ENCODE results near the gene CLMN. TPM values are rescaled to one million over a fixed set of nuclear protein-coding genes. Genes with fewer than 3 reads are reported as not detected.

CLMN gene
- polyA plus RNA-seq, 1 donor from 2014 or later, result 0.57 TPM

GRCh38 chr14:95307402-95308041 is 12.2 kb downstream of the CLMN start:
- no peaks in the 10 kb centered on the region for H3K27me3 ChIP-seq (ENCODE audit: insufficient read depth, low read depth, low read length)
- no peak for TF ChIP-seq EP300 (conservative IDR thresholded peaks at IDR 0.05; ENCODE audit: poor library complexity, severe bottlenecking)
- no peak for TF ChIP-seq REST (IDR thresholded peaks at IDR 0.05; ENCODE audit: borderline replicate concordance)
- TF ChIP-seq CTCF (IDR thresholded peaks at IDR 0.05; ENCODE audit: poor library complexity, severe bottlenecking), result no peak
- no peak for TF ChIP-seq MXI1 (conservative IDR thresholded peaks at IDR 0.05; ENCODE audit: poor library complexity, severe bottlenecking)
- no peak for TF ChIP-seq POLR2AphosphoS5 (IDR thresholded peaks at IDR 0.05)
- TF ChIP-seq TAF1 (IDR thresholded peaks at IDR 0.05; ENCODE audit: low read depth), result no peak
- no peak for TF ChIP-seq RAD21 (conservative IDR thresholded peaks at IDR 0.05)
- H3K79me2 ChIP-seq (replicated peaks; ENCODE audit: insufficient read depth, low read length), result no peaks in the 10 kb centered on the region
- no peak overlapping the region for H3K4me2 ChIP-seq (ENCODE audit: low read length)
- H3K9ac ChIP-seq (ENCODE audit: low read length), result no peak overlapping the region
- no peak overlapping the region for H2AFZ ChIP-seq (ENCODE audit: low read depth, low read length)
- H3K9me2 ChIP-seq (ENCODE audit: insufficient read depth, low read length), result no peaks in the 10 kb centered on the region
- no peak overlapping the region for H3K27ac ChIP-seq (ENCODE audit: low read length)
- no peak overlapping the region for H3K4me3 ChIP-seq (ENCODE audit: low read length)
- no peaks in the 10 kb centered on the region for H3F3A ChIP-seq (ENCODE audit: insufficient read depth, low read length, poor library complexity, severe bottlenecking)
- no peaks in the 10 kb centered on the region for H3K9me3 ChIP-seq (ENCODE audit: low read length)
- H3K36me3 ChIP-seq (ENCODE audit: insufficient read depth, low read length), result no peaks in the 10 kb centered on the region
- H4K20me1 ChIP-seq (ENCODE audit: insufficient read depth), result no peaks in the 10 kb centered on the region

GRCh38 chr14:95305940-95306339 is 13.8 kb downstream of the CLMN start:
- H3K9me3 ChIP-seq (ENCODE audit: low read length), result no peaks in the 10 kb centered on the region
- no peak overlapping the region for H3K27ac ChIP-seq (ENCODE audit: low read length)
- H3K9ac ChIP-seq (ENCODE audit: low read length), result no peak overlapping the region

More at GRCh38 chr14:95305940-95306339, 13.8 kb downstream of the CLMN start:
- Histone ChIP-seq H2AFZ (ENCODE audit: low read depth, low read length) (no peak overlapping the region), H3F3A (ENCODE audit: insufficient read depth, low read length, poor library complexity, severe bottlenecking) (no peaks in the 10 kb centered on the region), H3K36me3 (ENCODE audit: insufficient read depth, low read length) (no peaks in the 10 kb centered on the region), H3K9me2 (ENCODE audit: insufficient read depth, low read length) (no peaks in the 10 kb centered on the region), H4K20me1 (ENCODE audit: insufficient read depth) (no peaks in the 10 kb centered on the region), H3K4me2 (ENCODE audit: low read length) (no peak overlapping the region), H3K79me2 (replicated peaks; ENCODE audit: insufficient read depth, low read length) (no peaks in the 10 kb centered on the region), H3K4me3 (ENCODE audit: low read length) (no peak overlapping the region), H3K27me3 (ENCODE audit: insufficient read depth, low read depth, low read length) (no peaks in the 10 kb centered on the region)
- TF ChIP-seq SMC3 (conservative IDR thresholded peaks at IDR 0.05; ENCODE audit: poor library complexity) (no peak), TAF1 (IDR thresholded peaks at IDR 0.05; ENCODE audit: low read depth) (no peak), REST (IDR thresholded peaks at IDR 0.05; ENCODE audit: borderline replicate concordance) (no peak), RAD21 (conservative IDR thresholded peaks at IDR 0.05) (no peak), MXI1 (conservative IDR thresholded peaks at IDR 0.05; ENCODE audit: poor library complexity, severe bottlenecking) (no peak), POLR2AphosphoS5 (IDR thresholded peaks at IDR 0.05) (no peak), EZH2 (IDR thresholded peaks at IDR 0.05; ENCODE audit: borderline replicate concordance, insufficient read depth, low read length, poor library complexity, severe bottlenecking) (no peak), CTCF (IDR thresholded peaks at IDR 0.05; ENCODE audit: poor library complexity, severe bottlenecking) (no peak), EP300 (conservative IDR thresholded peaks at IDR 0.05; ENCODE audit: poor library complexity, severe bottlenecking) (no peak)

All from neural cell (in vitro differentiated cells).